Effector CD4-positive, alpha-beta T cell (primary cell): ENCODE results near the gene DHX36.

Experiments
- DNase-seq: peaks from one replicate; pipeline ENCODE4 v3.0.0-alpha.2; 2020

Gene DHX36

GRCh38 chr3:154223519-154223918 lies 100.8 kb downstream of the DHX36 start:
- no peak for DNase-seq
